HK-2 (cell line): ENCODE results near the gene CCSAP.
"Not testable (repeated sequence)": the region's sequence is repeated elsewhere in the genome, so short reads cannot be mapped to it uniquely, and the experiment has no call there.

ENCODE experiments used
- DNase-seq: peaks from one replicate; pipeline ENCODE4 v3.0.0-alpha.2; 2018; ENCODE audit not compliant: unreplicated experiment

CCSAP gene

GRCh38 chr1:229325853-229326487, 16.9 kb downstream of the CCSAP start:
- no peak for DNase-seq

GRCh38 chr1:229325401-229325800, 17.4 kb downstream of the CCSAP start:
- no peak for DNase-seq

- no peak for DNase-seq
Measured at GRCh38 chr1:229323885-229324553, 18.8 kb downstream of the CCSAP start.

GRCh38 chr1:229323201-229323600, 19.6 kb downstream of the CCSAP start:
- no peak for DNase-seq

- no peak for DNase-seq
Measured at GRCh38 chr1:229319487-229319886, 23.4 kb downstream of the CCSAP start.

- no peak for DNase-seq
Measured at GRCh38 chr1:229318056-229318455, 24.8 kb downstream of the CCSAP start.

- no peak for DNase-seq
Measured at GRCh38 chr1:229316166-229316565, 26.7 kb downstream of the CCSAP start.

GRCh38 chr1:229310833-229311232, 32.0 kb downstream of the CCSAP start:
- no peak for DNase-seq

GRCh38 chr1:229309684-229310083, 33.2 kb downstream of the CCSAP start:
- no peak for DNase-seq

GRCh38 chr1:229309074-229309473, 33.8 kb downstream of the CCSAP start:
- DNase-seq: no peak

- DNase-seq: no peak
Measured at GRCh38 chr1:229305392-229305791, 37.5 kb downstream of the CCSAP start.

GRCh38 chr1:229303855-229304254, 39.0 kb downstream of the CCSAP start:
- no peak for DNase-seq

GRCh38 chr1:229302740-229303139, 40.1 kb downstream of the CCSAP start:
- DNase-seq: no peak

GRCh38 chr1:229300099-229300757, 42.6 kb downstream of the CCSAP start:
- DNase-seq: peak; percentile 20

- DNase-seq: no peak
Measured at GRCh38 chr1:229298887-229299503, 43.9 kb downstream of the CCSAP start.

- DNase-seq: no peak
Measured at GRCh38 chr1:229298420-229298819, 44.4 kb downstream of the CCSAP start.

- DNase-seq: no peak
Measured at GRCh38 chr1:229297746-229298145, 45.1 kb downstream of the CCSAP start.

- DNase-seq: peak; percentile 65
Measured at GRCh38 chr1:229296541-229296941, 46.3 kb downstream of the CCSAP start.

- no peak for DNase-seq
Measured at GRCh38 chr1:229295745-229296144, 47.1 kb downstream of the CCSAP start.

- DNase-seq: no peak
Measured at GRCh38 chr1:229293528-229294204, 49.2 kb downstream of the CCSAP start.

- DNase-seq: not testable (repeated sequence)
Measured at GRCh38 chr1:229291686-229292085, 51.2 kb downstream of the CCSAP start.

- DNase-seq: no peak
Measured at GRCh38 chr1:229288516-229288915, 54.3 kb downstream of the CCSAP start.
